Activated naive CD4-positive, alpha-beta T cell treated with anti-CD3 and anti-CD28 coated beads, Interleukin-2, amount 10 ng/mL, durations not matched to agents 7 days and 5 days (primary cell): ENCODE data around the gene F3.
"Not testable (repeated sequence)": the region's sequence is repeated elsewhere in the genome, so short reads cannot be mapped to it uniquely, and the experiment has no call there.

Source experiments
- CTCF ChIA-PET: fragments of 350-600 bp; sonication (Branson Sonifier 250); formaldehyde crosslinking; loops from one replicate; lab custom pipeline; 2021; ENCODE audit warnings: antibody characterized with exemption; lab: Charles Lee
- DNase-seq: peaks from one replicate; pipeline ENCODE4 v3.0.0-alpha.2; 2020
- H3K27ac Mint-ChIP-seq: one replicate; pipeline ENCODE4 v1.8.0; 2021; ENCODE audit warnings: mild to moderate bottlenecking, moderate library complexity, mixed read lengths
- H3K27me3 Mint-ChIP-seq: one replicate; pipeline ENCODE4 v1.8.0; 2021; ENCODE audit warnings: mild to moderate bottlenecking, mixed read lengths
- H3K36me3 Mint-ChIP-seq: one replicate; pipeline ENCODE4 v1.8.0; 2021; ENCODE audit warnings: mixed read lengths
- H3K4me1 Mint-ChIP-seq: one replicate; pipeline ENCODE4 v1.8.0; 2021; ENCODE audit warnings: mixed read lengths
- H3K4me3 Mint-ChIP-seq: one replicate; pipeline ENCODE4 v1.8.0; 2021; ENCODE audit warnings: mild to moderate bottlenecking, moderate library complexity, mixed read lengths
- H3K9me3 Mint-ChIP-seq: one replicate; pipeline ENCODE4 v1.8.0; 2021; ENCODE audit warnings: mixed read lengths

Gene F3

DNA sequence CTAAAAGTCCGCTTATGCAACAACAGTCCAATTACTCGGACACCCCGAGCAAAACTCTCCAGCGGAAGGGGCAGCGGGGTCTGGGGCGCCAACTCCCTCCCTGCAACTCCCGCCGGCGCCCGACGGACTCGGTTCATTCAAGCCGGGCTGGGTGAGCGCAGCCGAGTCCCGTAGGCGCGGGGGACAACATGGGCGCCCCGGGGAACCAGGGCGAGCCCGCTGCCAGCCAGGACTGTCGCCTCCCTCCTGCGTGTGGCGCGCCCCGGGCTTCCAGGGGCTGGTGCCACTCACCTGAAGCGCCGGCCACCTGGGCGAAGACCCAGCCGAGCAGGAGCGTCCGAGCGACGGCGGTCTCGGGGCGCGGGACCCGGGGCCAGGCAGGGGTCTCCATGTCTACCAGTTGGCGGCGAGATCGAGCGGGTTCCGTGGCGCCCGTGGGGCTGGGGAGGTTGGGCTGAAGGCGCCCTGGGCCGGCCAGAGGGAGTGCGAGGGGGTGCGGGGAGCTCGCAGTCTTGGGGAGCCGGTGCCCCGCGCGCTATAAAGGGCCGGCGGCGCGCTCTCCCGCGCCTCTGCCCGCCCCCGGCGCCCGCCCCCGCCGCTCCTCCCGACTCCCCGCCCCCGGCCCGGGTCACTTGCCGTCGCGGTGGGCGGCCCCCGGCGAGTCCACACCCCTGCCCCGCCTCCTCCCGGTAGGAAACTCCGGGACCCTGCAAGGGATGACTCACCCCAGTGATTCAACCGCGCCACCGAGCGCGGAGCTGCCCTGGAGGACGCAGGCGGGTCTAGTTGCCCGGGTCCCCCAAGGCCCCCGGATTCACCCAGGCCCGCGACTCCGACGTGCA lies at the start of gene F3:
F3 (minus strand) TSS at position 514 of the 842 bp plus-strand sequence; CDS start at position 391, 123 bp downstream.
- Mint-ChIP-seq H3K9me3 (no peaks in the 10 kb centered on the region), H3K36me3 (no peaks in the 10 kb centered on the region)
- CTCF ChIA-PET = interaction anchor here (1.2 kb wide), 1 partner anchor 261 kb away, joined by 4 read pairs; no protein-coding TSS in a partner anchor

GRCh38 chr1:94590203-94591137 lies 48.9 kb upstream of the F3 start:
- no peak overlapping the region for H3K27ac Mint-ChIP-seq
- peaks cover 13% of the 10 kb centered on the region for H3K27me3 Mint-ChIP-seq
- H3K9me3 Mint-ChIP-seq = no peaks in the 10 kb centered on the region
- H3K4me1 Mint-ChIP-seq = no peaks in the 10 kb centered on the region
- no peak overlapping the region for H3K4me3 Mint-ChIP-seq
- DNase-seq = no peak
- CTCF ChIA-PET = no interaction called here
- H3K36me3 Mint-ChIP-seq = no peaks in the 10 kb centered on the region

More for the DNA sequence above, at the start of gene F3:
- peaks cover 18% of the 10 kb centered on the region for H3K4me1 Mint-ChIP-seq
- H3K27me3 Mint-ChIP-seq = peaks cover 79% of the 10 kb centered on the region
- DNase-seq = peak; percentile 73
- no peak within 1 kb of the TSS for H3K27ac Mint-ChIP-seq
- peak within 1 kb of the TSS; percentile 70 for H3K4me3 Mint-ChIP-seq

GRCh38 chr1:94589728-94590127 lies 48.2 kb upstream of the F3 start:
- Mint-ChIP-seq H3K4me1 (no peaks in the 10 kb centered on the region), H3K27me3 (peaks cover 13% of the 10 kb centered on the region), H3K36me3 (no peaks in the 10 kb centered on the region), H3K4me3 (no peak overlapping the region), H3K27ac (no peak overlapping the region), H3K9me3 (no peaks in the 10 kb centered on the region)
- no peak for DNase-seq
- CTCF ChIA-PET = no interaction called here

GRCh38 chr1:94582565-94582964 lies 41.0 kb upstream of the F3 start:
- DNase-seq = no peak

DNA sequence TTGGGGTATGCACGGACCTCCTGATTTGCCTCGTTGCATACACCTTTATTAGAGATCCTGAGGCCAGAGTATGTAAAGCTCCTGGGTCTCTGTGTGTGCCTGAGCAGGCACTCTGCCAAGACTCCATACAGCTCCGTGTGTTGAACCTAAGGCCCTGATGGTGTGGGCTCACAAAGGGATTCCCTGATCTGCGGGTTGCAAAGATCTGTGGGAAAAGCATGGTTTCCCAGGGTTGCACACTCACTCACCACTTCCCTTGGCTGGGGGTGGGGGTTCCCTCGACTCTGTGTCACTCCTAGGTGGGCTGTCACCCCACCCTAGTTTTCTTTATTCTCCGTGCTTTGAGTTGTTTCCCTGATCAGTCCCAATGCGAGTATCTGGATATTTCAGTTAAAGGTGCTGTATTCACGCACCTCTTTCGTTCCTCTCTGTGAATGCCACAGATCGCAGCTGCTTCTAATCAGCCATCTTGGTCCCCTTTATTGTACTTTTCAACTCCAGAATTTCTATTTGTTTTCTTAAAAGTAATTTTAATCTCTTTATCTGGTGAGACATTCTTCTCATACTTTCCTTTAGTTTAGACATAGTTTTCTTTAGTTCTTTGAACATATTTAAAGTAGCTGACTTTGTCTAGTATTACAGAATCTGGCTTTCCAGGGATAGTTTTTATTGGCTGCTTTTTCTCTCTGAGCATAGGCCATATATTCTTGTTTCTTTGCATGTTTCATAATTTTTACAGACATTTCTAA lies 39.0 kb upstream of the F3 start:
- no peak overlapping the region for H3K4me3 Mint-ChIP-seq
- no peaks in the 10 kb centered on the region for H3K4me1 Mint-ChIP-seq
- no peaks in the 10 kb centered on the region for H3K36me3 Mint-ChIP-seq
- H3K27me3 Mint-ChIP-seq = peaks cover 5% of the 10 kb centered on the region
- H3K27ac Mint-ChIP-seq = no peak overlapping the region
- peaks cover 7% of the 10 kb centered on the region for H3K9me3 Mint-ChIP-seq
- no peak for DNase-seq
- CTCF ChIA-PET = no interaction called here

More at GRCh38 chr1:94582565-94582964, 41.0 kb upstream of the F3 start:
- CTCF ChIA-PET = no interaction called here
- H3K27ac Mint-ChIP-seq = no peak overlapping the region
- H3K4me1 Mint-ChIP-seq = no peaks in the 10 kb centered on the region
- H3K36me3 Mint-ChIP-seq = no peaks in the 10 kb centered on the region
- H3K9me3 Mint-ChIP-seq = no peaks in the 10 kb centered on the region
- no peak overlapping the region for H3K4me3 Mint-ChIP-seq
- peaks cover 5% of the 10 kb centered on the region for H3K27me3 Mint-ChIP-seq

GRCh38 chr1:94579876-94580294 lies 38.3 kb upstream of the F3 start:
- H3K9me3 Mint-ChIP-seq = peaks cover 7% of the 10 kb centered on the region
- no peak overlapping the region for H3K27ac Mint-ChIP-seq
- DNase-seq = no peak
- CTCF ChIA-PET = no interaction called here
- H3K4me1 Mint-ChIP-seq = no peaks in the 10 kb centered on the region
- peaks cover 5% of the 10 kb centered on the region for H3K27me3 Mint-ChIP-seq
- no peaks in the 10 kb centered on the region for H3K36me3 Mint-ChIP-seq
- H3K4me3 Mint-ChIP-seq = no peak overlapping the region

DNA sequence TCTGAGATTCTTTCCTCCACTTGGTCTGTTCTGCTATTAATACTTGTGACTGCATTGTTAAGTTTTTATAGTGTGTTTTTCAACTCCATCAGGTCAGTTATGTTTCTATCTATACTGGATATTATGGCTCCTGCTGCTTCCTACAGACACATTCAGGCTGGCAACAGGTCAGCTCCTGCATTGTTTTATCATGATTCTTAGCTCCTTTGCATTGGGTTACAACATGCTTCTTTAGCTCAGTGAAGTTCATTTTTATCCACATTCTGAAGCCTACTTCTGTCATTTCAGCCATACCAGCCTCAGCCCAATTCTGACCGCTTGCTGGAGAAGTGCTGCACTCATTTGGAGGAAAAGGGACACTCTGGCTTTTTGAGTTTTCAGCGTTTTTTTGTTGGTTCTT lies 37.3 kb upstream of the F3 start:
- peaks cover 5% of the 10 kb centered on the region for H3K27me3 Mint-ChIP-seq
- no peak for DNase-seq
- peaks cover 7% of the 10 kb centered on the region for H3K9me3 Mint-ChIP-seq
- H3K4me1 Mint-ChIP-seq = no peaks in the 10 kb centered on the region
- no peak overlapping the region for H3K4me3 Mint-ChIP-seq
- no peaks in the 10 kb centered on the region for H3K36me3 Mint-ChIP-seq
- CTCF ChIA-PET = no interaction called here
- no peak overlapping the region for H3K27ac Mint-ChIP-seq

- H3K4me1 Mint-ChIP-seq = not testable (repeated sequence)
- peaks cover 11% of the 10 kb centered on the region for H3K9me3 Mint-ChIP-seq
Observed at GRCh38 chr1:94573917-94574316, 32.4 kb upstream of the F3 start.

DNA sequence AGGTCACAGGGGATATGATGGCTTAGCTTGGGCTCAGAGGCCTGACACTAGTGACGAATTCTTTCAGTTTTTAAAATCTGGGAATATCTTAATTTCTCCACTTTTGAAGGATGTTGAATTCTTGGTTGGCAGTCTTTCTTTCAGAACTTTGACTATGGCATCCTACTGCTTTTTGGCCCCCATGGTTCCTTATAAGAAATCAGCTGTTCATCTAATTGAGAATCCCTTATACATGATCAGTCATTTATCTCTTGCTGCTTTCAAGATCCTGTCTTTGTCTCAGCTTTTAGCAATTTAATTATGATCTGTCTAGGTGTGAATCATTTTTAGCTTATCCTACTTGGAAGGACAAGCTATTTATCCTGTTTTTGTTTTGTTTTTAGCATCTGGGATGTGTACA lies 31.2 kb upstream of the F3 start:
- Mint-ChIP-seq H3K27ac (no peak overlapping the region), H3K4me3 (no peak overlapping the region), H3K27me3 (peaks cover 4% of the 10 kb centered on the region), H3K36me3 (no peaks in the 10 kb centered on the region), H3K9me3 (peaks cover 11% of the 10 kb centered on the region), H3K4me1 (no peaks in the 10 kb centered on the region)
- no peak for DNase-seq
- CTCF ChIA-PET = interaction anchor here (1.5 kb wide), 1 partner anchor 34 kb away, joined by 3 read pairs; no protein-coding TSS in a partner anchor

More at GRCh38 chr1:94573917-94574316, 32.4 kb upstream of the F3 start:
- H3K36me3 Mint-ChIP-seq, H3K27ac Mint-ChIP-seq, H3K4me3 Mint-ChIP-seq, H3K27me3 Mint-ChIP-seq, DNase-seq, CTCF ChIA-PET: not testable (repeated sequence)

- H3K27ac Mint-ChIP-seq, DNase-seq, CTCF ChIA-PET, H3K4me1 Mint-ChIP-seq, H3K27me3 Mint-ChIP-seq, H3K9me3 Mint-ChIP-seq, H3K36me3 Mint-ChIP-seq, H3K4me3 Mint-ChIP-seq: not testable (repeated sequence)
Observed at GRCh38 chr1:94570965-94571364, 29.4 kb upstream of the F3 start.

GRCh38 chr1:94568806-94569205 lies 27.2 kb upstream of the F3 start:
- H3K4me1 Mint-ChIP-seq, CTCF ChIA-PET, H3K27me3 Mint-ChIP-seq, DNase-seq, H3K4me3 Mint-ChIP-seq, H3K27ac Mint-ChIP-seq, H3K36me3 Mint-ChIP-seq, H3K9me3 Mint-ChIP-seq: not testable (repeated sequence)

- DNase-seq, H3K36me3 Mint-ChIP-seq, H3K9me3 Mint-ChIP-seq, H3K27me3 Mint-ChIP-seq, H3K4me1 Mint-ChIP-seq, H3K4me3 Mint-ChIP-seq, CTCF ChIA-PET, H3K27ac Mint-ChIP-seq: not testable (repeated sequence)
Observed at GRCh38 chr1:94567975-94568607, 26.5 kb upstream of the F3 start.

DNA sequence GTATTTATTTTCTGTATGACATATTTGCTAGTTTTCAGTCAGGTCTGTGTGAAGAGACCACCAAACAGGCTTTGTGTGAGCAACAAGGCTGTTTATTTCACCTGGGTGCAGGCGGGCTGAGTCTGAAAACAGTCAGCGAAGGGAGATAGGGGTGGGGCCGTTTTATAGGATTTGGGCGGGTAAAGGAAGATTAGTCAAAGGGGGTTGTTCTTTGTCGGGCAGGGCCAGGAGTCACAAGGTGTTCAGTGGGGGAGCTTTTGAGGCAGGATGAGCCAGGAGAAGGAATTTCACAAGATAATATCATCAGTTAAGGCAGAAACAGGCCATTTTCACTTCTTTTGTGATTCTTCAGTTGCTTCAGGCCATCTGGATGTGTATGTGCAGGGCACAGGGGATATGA lies 24.9 kb upstream of the F3 start:
- DNase-seq, H3K9me3 Mint-ChIP-seq, H3K4me1 Mint-ChIP-seq, H3K27ac Mint-ChIP-seq, H3K4me3 Mint-ChIP-seq, H3K36me3 Mint-ChIP-seq, CTCF ChIA-PET, H3K27me3 Mint-ChIP-seq: not testable (repeated sequence)
